Ishikawa (cell line): ENCODE results near the gene MIB2.

ENCODE experiments used
- CEBPB ChIP-seq: IDR thresholded peaks from 2 replicates; pipeline ENCODE4 v1.6.1; 2012
- EGR1 ChIP-seq: IDR thresholded peaks from 2 replicates; pipeline ENCODE4 v1.6.1; 2012
- EP300 ChIP-seq: IDR thresholded peaks from 2 replicates; pipeline ENCODE4 v1.6.1; 2012; ENCODE audit warnings: borderline replicate concordance
- MAX ChIP-seq: IDR thresholded peaks from 2 replicates; pipeline ENCODE4 v1.6.1; 2012
- NFIC ChIP-seq: IDR thresholded peaks from 2 replicates; pipeline ENCODE4 v1.6.1; 2012
- RAD21 ChIP-seq: IDR thresholded peaks from 2 replicates; pipeline ENCODE4 v1.6.1; 2012; ENCODE audit warnings: low read depth
- REST ChIP-seq: IDR thresholded peaks from 2 replicates; pipeline ENCODE4 v1.6.1; 2012; ENCODE audit warnings: low read depth, mild to moderate bottlenecking
- TAF1 ChIP-seq: IDR thresholded peaks from 2 replicates; pipeline ENCODE4 v1.6.1; 2012; ENCODE audit warnings: low read depth, mild to moderate bottlenecking
- TCF12 ChIP-seq: IDR thresholded peaks from 2 replicates; pipeline ENCODE4 v1.6.1; 2012; ENCODE audit warnings: low read depth
- TEAD4 ChIP-seq: IDR thresholded peaks from 2 replicates; pipeline ENCODE4 v1.6.1; 2012
- USF1 ChIP-seq: IDR thresholded peaks from 2 replicates; pipeline ENCODE4 v1.6.1; 2012
- YY1 ChIP-seq: IDR thresholded peaks from 2 replicates; pipeline ENCODE4 v1.6.1; 2012; ENCODE audit warnings: low read depth
- ZBTB7A ChIP-seq: IDR thresholded peaks from 2 replicates; pipeline ENCODE4 v1.6.1; 2012; ENCODE audit warnings: low read depth

The MIB2 gene

GRCh38 chr1:1629430-1630190 lies 14.3 kb downstream of the MIB2 start:
- TF ChIP-seq ZBTB7A (0 out of 2 replicates have a peak, but pooled peaks have one; percentile 16), EGR1 (no peak), TCF12 (no peak), USF1 (no peak), RAD21 (no peak), TAF1 (no peak), REST (no peak)

- no peak for TF ChIP-seq YY1
- no peak for TF ChIP-seq MAX
- TF ChIP-seq RAD21 = no peak
- no peak for TF ChIP-seq REST
- TF ChIP-seq TCF12 = no peak
- no peak for TF ChIP-seq CEBPB
- no peak for TF ChIP-seq ZBTB7A
- no peak for TF ChIP-seq TEAD4
- TF ChIP-seq USF1 = no peak
- TF ChIP-seq EGR1 = no peak
Measured at GRCh38 chr1:1630191-1630964, 15.1 kb downstream of the MIB2 start.

GRCh38 chr1:1630965-1631781 lies 15.9 kb downstream of the MIB2 start:
- no peak for TF ChIP-seq ZBTB7A
- TF ChIP-seq EP300 = no peak
- no peak for TF ChIP-seq NFIC
- TF ChIP-seq USF1 = no peak
- TF ChIP-seq REST = no peak
- TF ChIP-seq YY1 = no peak
- TF ChIP-seq EGR1 = no peak
- TF ChIP-seq TAF1 = no peak

GRCh38 chr1:1631782-1632420 lies 16.6 kb downstream of the MIB2 start, which contains the start of gene MMP23B:
TSS of gene MMP23B (plus strand) at chr1:1632173. CDS start at chr1:1632219, 46 bp downstream.
- TF ChIP-seq EGR1 = no peak
- TF ChIP-seq ZBTB7A = peak; percentile 58; the same call in 1 of the 2 replicates
